ENCODE results near the gene HSPB7.

DNA sequence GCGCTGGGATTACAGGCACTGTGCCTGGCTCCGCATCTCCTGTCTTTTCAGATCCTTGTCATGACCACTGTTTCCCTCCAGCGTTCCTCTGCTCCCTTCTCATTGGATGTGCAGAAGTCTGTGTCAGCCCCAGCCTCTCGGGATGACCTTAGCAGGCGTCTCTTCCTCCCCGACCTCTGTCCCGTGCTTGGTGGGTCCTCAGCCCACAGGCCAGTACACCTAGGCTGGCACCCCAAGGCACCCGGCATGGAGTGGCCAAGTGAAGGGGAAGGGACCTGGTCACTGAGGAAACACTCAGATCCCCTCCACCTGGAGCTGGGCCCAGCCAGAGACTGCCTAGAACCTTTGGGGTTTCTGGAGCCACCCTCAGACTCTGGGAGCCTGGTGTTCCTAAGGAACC, 23.4 kb upstream of the HSPB7 start:
- TF ChIP-seq POLR2A (IDR thresholded peaks at IDR 0.05; ENCODE audit: low read depth, low read length), result no peak
- no peak for TF ChIP-seq POLR2AphosphoS5 (IDR thresholded peaks at IDR 0.05; ENCODE audit: low read depth, low read length)
